GM10266 (cell line): ENCODE measurements around the gene PSMA8.
"Not testable (repeated sequence)": the region's sequence is repeated elsewhere in the genome, so short reads cannot be mapped to it uniquely, and the experiment has no call there.

ENCODE experiments used
- DNase-seq: peaks from one replicate; pipeline ENCODE4 v3.0.0; 2012; ENCODE audit errors: extremely low spot score
- TF ChIP-seq, protein P1 (sequence below): IDR thresholded peaks from 2 replicates; pipeline ENCODE4 v1.5.1; 2012; ENCODE audit warnings: mild to moderate bottlenecking, low read depth; ENCODE audit not compliant: control insufficient read depth, insufficient read depth; ENCODE audit errors: missing control alignments

Gene PSMA8

DNA sequence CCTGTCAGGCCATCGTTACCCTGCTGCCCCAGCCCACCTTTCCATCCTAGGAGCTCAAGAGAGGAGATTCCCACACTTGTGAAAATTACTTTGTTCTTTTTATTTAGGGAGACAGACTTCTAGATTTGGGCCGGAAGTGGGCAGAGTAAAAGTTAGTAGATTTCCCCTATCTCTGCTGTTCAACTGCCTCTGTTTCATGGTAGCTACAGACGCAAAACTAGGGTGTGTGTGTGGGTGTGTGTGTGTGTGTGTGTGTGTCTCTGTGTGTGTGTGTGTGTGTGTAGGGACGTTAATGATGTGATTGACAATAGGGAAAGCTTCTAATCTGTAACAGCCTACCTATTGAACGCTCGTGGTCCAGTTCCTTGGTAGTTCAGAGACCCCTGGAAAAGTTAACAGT, 438 bp downstream of the PSMA8 start:
- no peak for DNase-seq
- TF ChIP-seq, protein P1, sequence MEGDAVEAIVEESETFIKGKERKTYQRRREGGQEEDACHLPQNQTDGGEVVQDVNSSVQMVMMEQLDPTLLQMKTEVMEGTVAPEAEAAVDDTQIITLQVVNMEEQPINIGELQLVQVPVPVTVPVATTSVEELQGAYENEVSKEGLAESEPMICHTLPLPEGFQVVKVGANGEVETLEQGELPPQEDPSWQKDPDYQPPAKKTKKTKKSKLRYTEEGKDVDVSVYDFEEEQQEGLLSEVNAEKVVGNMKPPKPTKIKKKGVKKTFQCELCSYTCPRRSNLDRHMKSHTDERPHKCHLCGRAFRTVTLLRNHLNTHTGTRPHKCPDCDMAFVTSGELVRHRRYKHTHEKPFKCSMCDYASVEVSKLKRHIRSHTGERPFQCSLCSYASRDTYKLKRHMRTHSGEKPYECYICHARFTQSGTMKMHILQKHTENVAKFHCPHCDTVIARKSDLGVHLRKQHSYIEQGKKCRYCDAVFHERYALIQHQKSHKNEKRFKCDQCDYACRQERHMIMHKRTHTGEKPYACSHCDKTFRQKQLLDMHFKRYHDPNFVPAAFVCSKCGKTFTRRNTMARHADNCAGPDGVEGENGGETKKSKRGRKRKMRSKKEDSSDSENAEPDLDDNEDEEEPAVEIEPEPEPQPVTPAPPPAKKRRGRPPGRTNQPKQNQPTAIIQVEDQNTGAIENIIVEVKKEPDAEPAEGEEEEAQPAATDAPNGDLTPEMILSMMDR: no peak

DNA sequence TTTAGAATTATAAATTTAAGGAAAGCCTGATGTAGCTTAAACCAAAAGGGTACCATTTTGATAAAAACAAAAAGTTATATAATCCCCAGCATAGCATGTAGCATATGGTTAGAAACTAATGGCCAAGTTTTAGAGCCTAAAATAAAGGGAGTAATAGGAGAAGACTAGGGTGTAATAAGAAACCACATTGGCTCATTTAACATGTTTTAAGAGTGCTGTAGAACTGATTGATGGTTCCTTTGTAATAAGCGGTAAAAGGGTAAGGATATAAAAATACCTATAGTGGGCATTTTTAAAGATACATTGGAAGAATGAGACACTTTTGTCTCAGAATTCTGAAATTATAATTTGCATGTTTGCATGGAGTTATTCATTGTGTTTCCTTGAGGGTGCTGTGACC, 1.9 kb downstream of the PSMA8 start:
- no peak for DNase-seq
- TF ChIP-seq, protein P1: no peak

DNA sequence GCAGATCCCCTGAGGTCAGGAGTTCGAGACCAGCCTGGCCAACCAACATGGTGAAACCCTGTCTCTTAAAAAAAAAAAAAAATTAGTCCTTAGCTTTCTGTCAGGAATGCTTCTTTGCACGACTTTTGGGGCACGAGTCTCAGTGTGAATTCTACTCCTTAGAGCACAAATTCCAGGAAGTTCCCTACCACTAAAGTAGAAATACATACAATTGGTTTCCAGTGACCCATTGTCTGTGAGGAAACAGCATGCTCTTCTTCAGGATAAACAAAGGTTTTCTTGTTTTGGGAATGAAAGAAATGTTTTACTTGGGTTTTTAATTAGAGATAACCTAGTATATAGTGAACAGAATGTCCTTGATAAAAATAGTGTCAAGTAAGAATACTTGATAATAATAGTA, 23.7 kb downstream of the PSMA8 start:
- TF ChIP-seq, protein P1: no peak

DNA sequence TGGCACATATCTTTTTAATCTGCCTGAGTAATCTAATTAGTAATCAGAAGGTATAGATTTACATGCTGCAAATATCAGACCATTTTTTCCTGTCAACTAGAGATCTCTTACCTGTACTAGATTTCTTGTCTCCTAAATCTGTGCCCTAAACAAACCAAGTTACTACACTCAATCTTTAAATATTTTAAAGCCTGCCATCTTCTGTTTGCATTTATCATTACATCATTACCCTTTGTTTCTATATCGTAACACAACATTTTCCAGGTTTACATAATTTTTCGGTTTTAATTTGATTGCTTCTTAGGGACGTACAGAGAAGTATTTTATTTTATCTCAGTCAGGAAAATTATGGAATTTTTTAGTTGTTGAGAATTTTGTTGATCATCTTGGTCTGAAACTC, 25.7 kb downstream of the PSMA8 start:
- DNase-seq: no peak
- TF ChIP-seq, protein P1: no peak

More for the DNA sequence above, 23.7 kb downstream of the PSMA8 start:
- no peak for DNase-seq

DNA sequence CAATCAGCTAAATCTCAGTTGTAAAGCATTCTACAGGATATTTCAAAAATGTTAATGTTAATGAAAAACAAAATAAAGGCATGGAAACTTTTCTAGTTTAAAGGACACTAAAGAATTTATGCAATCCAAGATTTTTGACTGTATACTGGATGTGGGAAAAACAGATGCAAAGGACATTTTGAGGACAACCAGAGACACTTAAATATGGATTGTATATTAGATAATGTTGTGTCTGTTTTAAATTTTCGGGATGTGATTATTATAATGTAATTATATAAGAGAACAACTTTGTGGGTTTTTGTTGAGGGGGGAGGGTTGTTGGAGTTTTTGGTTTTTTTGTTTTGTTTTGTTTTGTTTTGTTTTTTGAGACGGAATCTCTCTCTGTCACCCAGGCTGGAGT, 30.9 kb downstream of the PSMA8 start:
- DNase-seq: no peak
- TF ChIP-seq, protein P1: no peak

DNA sequence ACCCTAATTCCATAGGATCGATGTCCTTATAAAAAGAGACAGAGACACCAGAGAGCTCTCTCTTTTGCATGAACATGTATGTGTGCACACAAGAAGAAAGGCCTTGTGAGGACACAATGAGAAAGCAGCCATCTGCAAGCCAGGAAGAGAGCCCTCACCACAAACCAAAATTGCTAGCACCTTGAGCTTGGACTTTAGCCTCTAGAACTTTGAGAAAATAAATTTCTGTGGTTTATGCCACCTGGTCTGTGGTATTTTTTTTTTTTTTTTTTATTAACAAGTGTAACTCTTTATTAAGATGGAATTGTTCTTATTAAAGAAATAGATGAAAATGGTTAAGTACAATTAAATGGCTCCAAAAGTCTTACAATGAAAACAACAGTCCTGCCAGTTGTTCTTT, 33.9 kb downstream of the PSMA8 start:
- DNase-seq: not testable (repeated sequence)

DNA sequence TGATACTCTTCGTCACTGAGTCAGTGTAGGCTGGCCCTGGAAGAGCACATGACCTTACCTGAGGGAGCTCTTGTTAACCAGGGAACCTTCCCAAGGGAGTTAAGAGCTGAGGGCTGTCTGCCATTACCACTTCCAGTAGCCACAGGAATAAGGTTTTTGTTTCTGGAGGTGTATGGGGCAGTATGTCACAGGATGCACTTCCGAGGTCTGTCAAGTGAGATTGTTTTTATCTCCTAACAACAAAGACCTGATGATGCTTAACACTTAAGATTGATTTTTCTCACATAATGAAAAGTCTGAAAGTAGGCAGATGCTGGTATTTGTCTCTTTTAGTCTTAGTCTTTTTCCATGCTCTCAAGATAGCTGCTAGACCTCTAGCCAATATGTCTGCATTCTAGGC, 41.8 kb downstream of the PSMA8 start:
- TF ChIP-seq, protein P1: no peak
- DNase-seq: no peak

DNA sequence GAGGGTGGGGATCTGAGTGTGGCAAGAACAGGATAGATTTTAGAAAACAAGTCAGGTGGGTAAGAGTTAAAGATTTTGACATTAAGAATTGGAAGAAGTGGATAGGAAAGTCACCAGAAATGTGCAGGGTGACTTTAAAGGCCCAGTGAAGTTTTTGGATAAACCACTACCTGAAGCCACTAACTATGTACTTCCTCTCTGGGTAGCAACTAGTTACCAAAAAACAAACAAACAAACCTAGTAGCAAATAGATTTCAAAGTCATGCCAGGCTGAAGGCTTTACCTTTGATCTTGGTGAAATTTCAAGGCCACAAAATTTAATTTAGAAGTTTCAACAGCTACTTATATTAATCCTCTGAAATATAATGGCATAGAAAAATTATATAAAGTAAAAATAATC, 42.5 kb downstream of the PSMA8 start:
- DNase-seq: no peak
- TF ChIP-seq, protein P1: no peak
